CD1c-positive myeloid dendritic cell (primary cell): ENCODE measurements around the gene RBM3.
"Not testable (repeated sequence)": the region's sequence is repeated elsewhere in the genome, so short reads cannot be mapped to it uniquely, and the experiment has no call there.

Experiments
- DNase-seq: peaks from one replicate; pipeline ENCODE4 v3.0.0-alpha.2; 2016; ENCODE audit errors: extremely low spot score

Gene RBM3

GRCh38 chrX:48574270-48575266 is at the start of gene RBM3:
Gene RBM3 (plus strand): TSS chrX:48574484. CDS start chrX:48575181, 697 bp downstream.
- DNase-seq: peak; percentile 92

GRCh38 chrX:48525853-48526252 is 48.4 kb upstream of the RBM3 start:
- not testable (repeated sequence) for DNase-seq

- no peak for DNase-seq
These were observed 43.5 kb upstream of the RBM3 start for GRCh38 chrX:48530736-48531135.

GRCh38 chrX:48531358-48531959 is 42.8 kb upstream of the RBM3 start:
- DNase-seq: no peak

GRCh38 chrX:48532161-48532560 is 42.1 kb upstream of the RBM3 start:
- DNase-seq: no peak

GRCh38 chrX:48533165-48533564 is 41.1 kb upstream of the RBM3 start:
- no peak for DNase-seq

GRCh38 chrX:48538641-48539344 is 35.5 kb upstream of the RBM3 start:
- DNase-seq: no peak

GRCh38 chrX:48539345-48540027 is 34.8 kb upstream of the RBM3 start, which contains the start of gene TBC1D25:
Gene TBC1D25 (plus strand): TSS chrX:48539714. CDS start chrX:48539798, 84 bp downstream.
- DNase-seq: peak; percentile 97

GRCh38 chrX:48540028-48540375 is 34.3 kb upstream of the RBM3 start:
- DNase-seq: peak; percentile 68

- DNase-seq: no peak
These were observed 33.8 kb upstream of the RBM3 start for GRCh38 chrX:48540480-48540879.

GRCh38 chrX:48541140-48541814 is 33.0 kb upstream of the RBM3 start:
- no peak for DNase-seq

GRCh38 chrX:48548871-48549270 is 25.4 kb upstream of the RBM3 start:
- DNase-seq: no peak

GRCh38 chrX:48555731-48556325 is 18.5 kb upstream of the RBM3 start:
- not testable (repeated sequence) for DNase-seq

- no peak for DNase-seq
These were observed 16.0 kb upstream of the RBM3 start for GRCh38 chrX:48558271-48558670.

GRCh38 chrX:48559636-48560035 is 14.6 kb upstream of the RBM3 start:
- DNase-seq: no peak

GRCh38 chrX:48560056-48560455 is 14.2 kb upstream of the RBM3 start:
- no peak for DNase-seq

GRCh38 chrX:48560681-48561080 is 13.6 kb upstream of the RBM3 start:
- DNase-seq: no peak

- DNase-seq: peak; percentile 18
These were observed 4.3 kb upstream of the RBM3 start for GRCh38 chrX:48569958-48570357.

- peak; percentile 65 for DNase-seq
These were observed 504 bp upstream of the RBM3 start for GRCh38 chrX:48573690-48574269.

GRCh38 chrX:48575642-48576041 is 1.4 kb downstream of the RBM3 start:
- DNase-seq: no peak
